T-helper 17 cell (primary cell): Measurements from ENCODE around the gene MED10. TPM values are rescaled to one million over a fixed set of nuclear protein-coding genes. Genes with fewer than 3 reads are reported as not detected.
"Not testable (repeated sequence)": the region's sequence is repeated elsewhere in the genome, so short reads cannot be mapped to it uniquely, and the experiment has no call there.

Experiments
- ATAC-seq: fragments of 150-1000 bp; cut with Tn5 transposase; 2 replicates; pipeline ENCODE4 v1.10.0; 2021; ENCODE audit warnings: mild to moderate bottlenecking, moderate library complexity
- DNase-seq, 3 donors: peaks; one replicate each; pipeline versions ENCODE4 v3.0.0 to v3.0.0-alpha.2; 2020 to 2021
- H3K9me3 ChIP-seq: one replicate; pipeline ENCODE4 v1.7.0; 2013; ENCODE audit warnings: low read length, mild to moderate bottlenecking; ENCODE audit not compliant: control insufficient read depth, poor library complexity, severe bottlenecking
- H3K27ac Mint-ChIP-seq: one replicate; pipeline ENCODE4 v1.8.0; 2022; ENCODE audit warnings: mild to moderate bottlenecking, moderate library complexity, mixed read lengths
- H3K27me3 Mint-ChIP-seq: one replicate; pipeline ENCODE4 v1.8.0; 2022; ENCODE audit warnings: mixed read lengths
- H3K36me3 Mint-ChIP-seq: one replicate; pipeline ENCODE4 v1.8.0; 2022; ENCODE audit warnings: low read depth, mixed read lengths
- H3K4me1 Mint-ChIP-seq: one replicate; pipeline ENCODE4 v1.8.0; 2022; ENCODE audit warnings: mild to moderate bottlenecking, mixed read lengths
- H3K4me3 Mint-ChIP-seq: one replicate; pipeline ENCODE4 v1.8.0; 2022; ENCODE audit warnings: mild to moderate bottlenecking, moderate library complexity, mixed read lengths
- total RNA-seq, 4 donors: library from RNA in 2 of 4; stranded (reverse) in 2 of 4; gene quantifications; one replicate each; pipeline ENCODE4 v1.2.3 and lab custom pipeline; 2022 to 2026

Gene MED10
- total RNA-seq, 2 donors from 2014 or later = 70.5 to 78.7 TPM

GRCh38 chr5:6377582-6377904 lies 804 bp downstream of the MED10 start:
- DNase-seq (no peak), ATAC-seq (no peak)
- H3K9me3 ChIP-seq = no peaks in the 10 kb centered on the region
- Mint-ChIP-seq H3K27me3 (no peaks in the 10 kb centered on the region), H3K4me1 (peaks cover 38% of the 10 kb centered on the region), H3K4me3 (peak overlapping the region; percentile 99), H3K36me3 (peaks cover 15% of the 10 kb centered on the region), H3K27ac (peak overlapping the region; percentile 97)

GRCh38 chr5:6376974-6377520 lies 1.3 kb downstream of the MED10 start:
- Mint-ChIP-seq H3K4me1 (peaks cover 39% of the 10 kb centered on the region), H3K36me3 (peaks cover 16% of the 10 kb centered on the region), H3K4me3 (peak overlapping the region; percentile 99), H3K27ac (peak overlapping the region; percentile 97), H3K27me3 (no peaks in the 10 kb centered on the region)
- DNase-seq (no peak), ATAC-seq (no peak)
- no peaks in the 10 kb centered on the region for H3K9me3 ChIP-seq

- Mint-ChIP-seq H3K4me1 (peaks cover 31% of the 10 kb centered on the region), H3K27ac (peak overlapping the region; percentile 89), H3K27me3 (no peaks in the 10 kb centered on the region), H3K4me3 (no peak overlapping the region), H3K36me3 (peaks cover 19% of the 10 kb centered on the region)
- no peaks in the 10 kb centered on the region for H3K9me3 ChIP-seq
- DNase-seq = no peak
- no peak for ATAC-seq
Measured at GRCh38 chr5:6373081-6373846, 5.1 kb downstream of the MED10 start.

GRCh38 chr5:6372251-6373080 lies 5.9 kb downstream of the MED10 start:
- peak overlapping the region; percentile 89 for H3K27ac Mint-ChIP-seq
- peaks cover 26% of the 10 kb centered on the region for H3K4me1 Mint-ChIP-seq

GRCh38 chr5:6371079-6371810 lies 7.1 kb downstream of the MED10 start:
- no peaks in the 10 kb centered on the region for H3K9me3 ChIP-seq
- peaks cover 23% of the 10 kb centered on the region for H3K36me3 Mint-ChIP-seq
- DNase-seq (no peak), ATAC-seq (peak; percentile 21)
- H3K4me3 Mint-ChIP-seq = no peak overlapping the region
- H3K4me1 Mint-ChIP-seq = peaks cover 29% of the 10 kb centered on the region
- H3K27me3 Mint-ChIP-seq = no peaks in the 10 kb centered on the region
- H3K27ac Mint-ChIP-seq = no peak overlapping the region

More at GRCh38 chr5:6372251-6373080, 5.9 kb downstream of the MED10 start:
- H3K9me3 ChIP-seq = no peaks in the 10 kb centered on the region
- H3K27me3 Mint-ChIP-seq = no peaks in the 10 kb centered on the region
- DNase-seq = no peak
- no peak overlapping the region for H3K4me3 Mint-ChIP-seq
- peaks cover 18% of the 10 kb centered on the region for H3K36me3 Mint-ChIP-seq
- no peak for ATAC-seq

- no peaks in the 10 kb centered on the region for H3K9me3 ChIP-seq
- Mint-ChIP-seq H3K27ac (peak overlapping the region; percentile 66), H3K27me3 (no peaks in the 10 kb centered on the region), H3K4me3 (no peak overlapping the region), H3K4me1 (peaks cover 27% of the 10 kb centered on the region), H3K36me3 (peaks cover 21% of the 10 kb centered on the region)
- DNase-seq (no peak), ATAC-seq (no peak)
Measured at GRCh38 chr5:6370580-6370979, 7.8 kb downstream of the MED10 start.

GRCh38 chr5:6365977-6366590 lies 12.3 kb downstream of the MED10 start:
- Mint-ChIP-seq H3K4me1 (peaks cover 15% of the 10 kb centered on the region), H3K27me3 (no peaks in the 10 kb centered on the region), H3K36me3 (peaks cover 14% of the 10 kb centered on the region), H3K4me3 (no peak overlapping the region), H3K27ac (no peak overlapping the region)
- DNase-seq = no peak
- no peak for ATAC-seq
- H3K9me3 ChIP-seq = no peaks in the 10 kb centered on the region

GRCh38 chr5:6365142-6365976 lies 13.0 kb downstream of the MED10 start:
- peaks cover 15% of the 10 kb centered on the region for H3K4me1 Mint-ChIP-seq
- H3K9me3 ChIP-seq = no peaks in the 10 kb centered on the region
- no peak overlapping the region for H3K4me3 Mint-ChIP-seq
- no peaks in the 10 kb centered on the region for H3K27me3 Mint-ChIP-seq
- peak overlapping the region; percentile 47 for H3K27ac Mint-ChIP-seq
- ATAC-seq (no peak), DNase-seq (no peak)
- H3K36me3 Mint-ChIP-seq = peaks cover 14% of the 10 kb centered on the region

GRCh38 chr5:6363454-6364011 lies 14.8 kb downstream of the MED10 start:
- not testable (repeated sequence) for H3K27ac Mint-ChIP-seq
- H3K4me1 Mint-ChIP-seq = peaks cover 19% of the 10 kb centered on the region

DNA sequence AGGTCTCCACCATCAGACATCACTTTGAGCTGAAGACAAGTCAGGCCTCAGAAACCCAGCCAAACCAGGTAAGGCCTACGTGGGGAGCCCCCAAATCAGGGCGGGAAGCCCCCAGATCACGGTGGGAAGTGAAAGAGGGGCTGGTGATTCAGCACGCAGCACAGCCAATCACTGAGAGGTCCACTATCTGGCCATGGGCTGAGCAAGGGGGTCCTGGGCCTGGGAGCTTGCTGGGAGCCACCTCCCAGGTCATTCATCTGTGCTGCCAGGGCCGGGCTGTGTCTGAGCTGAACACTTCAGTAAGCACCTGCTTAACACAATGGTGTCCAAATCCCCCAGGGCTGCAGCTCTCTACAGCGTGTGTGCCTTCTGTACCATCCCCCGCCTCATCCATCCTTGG lies 15.5 kb downstream of the MED10 start:
- H3K27me3 Mint-ChIP-seq = no peaks in the 10 kb centered on the region
- no peak for ATAC-seq
- H3K4me3 Mint-ChIP-seq = no peak overlapping the region
- H3K4me1 Mint-ChIP-seq = peaks cover 19% of the 10 kb centered on the region
- no peak for DNase-seq
- peaks cover 11% of the 10 kb centered on the region for H3K36me3 Mint-ChIP-seq
- no peaks in the 10 kb centered on the region for H3K9me3 ChIP-seq
- no peak overlapping the region for H3K27ac Mint-ChIP-seq

More at GRCh38 chr5:6363454-6364011, 14.8 kb downstream of the MED10 start:
- not testable (repeated sequence) for ATAC-seq, DNase-seq, H3K4me3 Mint-ChIP-seq, H3K27me3 Mint-ChIP-seq, H3K9me3 ChIP-seq, H3K36me3 Mint-ChIP-seq

DNA sequence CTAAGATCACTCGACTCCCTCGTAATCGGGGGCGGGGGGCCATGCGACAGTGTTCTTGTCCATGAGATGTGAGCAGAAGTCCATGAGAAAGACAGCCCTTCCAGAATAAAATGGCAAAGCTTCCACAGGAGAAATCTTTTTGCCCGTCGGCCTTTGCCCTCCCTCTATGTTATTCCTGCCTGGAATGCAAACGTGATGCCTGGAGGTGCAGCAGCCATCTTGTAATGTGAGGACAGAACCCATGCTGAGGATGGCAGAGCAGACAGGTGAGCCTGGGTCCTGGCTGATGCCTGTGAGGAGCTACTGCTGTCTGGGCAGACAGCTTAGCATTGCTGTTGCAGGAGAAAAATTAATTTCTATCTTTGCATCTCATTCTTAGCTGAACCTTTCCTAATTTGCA lies 17.2 kb downstream of the MED10 start:
- H3K4me3 Mint-ChIP-seq = no peak overlapping the region
- H3K27me3 Mint-ChIP-seq = no peaks in the 10 kb centered on the region

More for the DNA sequence above, 17.2 kb downstream of the MED10 start:
- H3K36me3 Mint-ChIP-seq = peaks cover 6% of the 10 kb centered on the region
- peaks cover 11% of the 10 kb centered on the region for H3K4me1 Mint-ChIP-seq
- H3K9me3 ChIP-seq = no peaks in the 10 kb centered on the region
- ATAC-seq (no peak), DNase-seq (no peak)
- peak overlapping the region; percentile 78 for H3K27ac Mint-ChIP-seq
